Dermis lymphatic vessel endothelial cell (primary cell): Measurements from ENCODE around the gene AVEN. TPM values are rescaled to one million over a fixed set of nuclear protein-coding genes. Genes with fewer than 3 reads are reported as not detected.

ENCODE experiments used
- total RNA-seq: library from RNA; depleted of rRNA; stranded (reverse); fragments of >200 nt; gene quantifications from 2 replicates; pipeline ENCODE4 v1.2.1, GENCODE V29; 2014

AVEN gene, protein sequence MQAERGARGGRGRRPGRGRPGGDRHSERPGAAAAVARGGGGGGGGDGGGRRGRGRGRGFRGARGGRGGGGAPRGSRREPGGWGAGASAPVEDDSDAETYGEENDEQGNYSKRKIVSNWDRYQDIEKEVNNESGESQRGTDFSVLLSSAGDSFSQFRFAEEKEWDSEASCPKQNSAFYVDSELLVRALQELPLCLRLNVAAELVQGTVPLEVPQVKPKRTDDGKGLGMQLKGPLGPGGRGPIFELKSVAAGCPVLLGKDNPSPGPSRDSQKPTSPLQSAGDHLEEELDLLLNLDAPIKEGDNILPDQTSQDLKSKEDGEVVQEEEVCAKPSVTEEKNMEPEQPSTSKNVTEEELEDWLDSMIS
- 14.8 and 21.1 TPM in 2 replicates for total RNA-seq

DNA sequence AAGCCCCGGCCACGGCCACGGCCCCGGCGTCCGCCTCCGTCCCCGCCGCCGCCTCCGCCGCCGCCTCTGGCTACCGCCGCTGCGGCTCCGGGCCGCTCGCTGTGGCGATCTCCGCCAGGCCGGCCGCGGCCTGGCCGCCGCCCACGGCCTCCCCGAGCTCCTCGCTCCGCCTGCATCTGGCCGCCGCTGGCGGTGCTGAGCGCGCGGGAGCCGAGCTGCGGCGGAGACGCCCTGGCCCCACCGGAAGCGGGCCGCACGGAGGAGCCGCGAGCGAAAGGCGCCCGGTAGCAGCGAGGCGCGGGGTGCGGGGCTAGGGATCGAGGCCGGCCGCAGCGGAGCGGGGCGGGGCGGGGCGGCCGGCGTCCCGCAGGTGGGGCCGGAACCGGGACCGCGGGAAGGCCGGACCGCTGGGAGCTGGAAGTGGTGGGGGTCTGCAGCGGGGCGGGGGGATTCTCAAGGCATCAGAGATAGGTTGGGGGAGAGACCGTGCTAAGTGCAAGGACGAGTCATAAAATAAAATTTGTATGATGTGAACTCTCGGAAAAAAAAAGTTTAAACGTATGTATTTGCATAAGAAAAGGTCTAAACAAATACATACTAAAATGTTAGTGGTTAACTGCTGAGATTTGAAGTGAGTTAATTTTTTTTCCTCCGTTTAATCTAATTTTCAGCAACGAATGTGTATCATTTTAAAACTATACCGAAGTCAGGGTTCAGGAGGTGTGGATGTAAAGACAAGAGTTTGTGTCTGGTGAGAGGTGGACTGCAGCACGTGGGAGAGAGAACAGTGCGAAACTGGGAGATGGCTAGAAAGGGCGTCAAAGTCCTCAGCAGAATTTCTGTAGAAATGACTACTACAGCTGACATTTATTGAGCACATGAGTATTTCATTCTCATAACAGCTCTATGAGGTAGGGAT, at the start of gene AVEN:
Gene AVEN, minus strand, starts transcription at position 334 of the 919 bp plus-strand sequence. Its CDS starts 158 bp downstream, at position 176.

GRCh38 chr15:33968224-33968623, 70.8 kb downstream of the AVEN start, which contains the start of gene CHRM5:
CHRM5 (plus strand) TSS chr15:33968497; CDS start chr15:34062718, 94,221 bp downstream.

Other genes starting within 250 kb of the AVEN start
- 0.17 and 0.22 TPM in 2 replicates for gene CHRM5, start 70.7 kb downstream of the AVEN start, total RNA-seq
- 28.6 and 31.2 TPM in 2 replicates for gene EMC7, start 62.7 kb upstream of the AVEN start, total RNA-seq
- gene PGBD4, start 62.9 kb upstream of the AVEN start, total RNA-seq = 1.1 and 1.2 TPM in 2 replicates
- 30.7 and 35.0 TPM in 2 replicates for gene KATNBL1, start 170.9 kb upstream of the AVEN start, total RNA-seq
- 114 and 148 TPM in 2 replicates for gene EMC4, start 185.8 kb upstream of the AVEN start, total RNA-seq